ENCODE results near the gene LRCH4. TPM values are rescaled to one million over a fixed set of nuclear protein-coding genes. Genes with fewer than 3 reads are reported as not detected.

The LRCH4 gene
- total RNA-seq, 6 donors from 2014 or later: 88.5 to 493 (median 121) TPM

GRCh38 chr7:100584054-100584682 is 1.8 kb downstream of the LRCH4 start:
- peaks cover 14 to 34% (median 29%) of the 10 kb centered on the region in 4 donors for H3K36me3 ChIP-seq
- TF ChIP-seq POLR2A (IDR thresholded peaks at IDR 0.05) (no peak), EP300 (IDR thresholded peaks at IDR 0.05) (no peak), POLR2AphosphoS5 (IDR thresholded peaks at IDR 0.05) (peak in 1 of 2 donors; percentile 51), CTCF (IDR thresholded peaks at IDR 0.05) (no peak)
- peaks cover 34 to 59% (median 45%) of the 10 kb centered on the region in 4 donors for H3K4me1 ChIP-seq
- 10 to 16% methylated on average over 15 of the region's 15 CpGs for WGBS, 2 donors
- H3K4me3 ChIP-seq: peak overlapping the region; percentile 85 to 98 (median 88)
- DNase-seq (peak in 1 of 2 donors; percentile 53), ATAC-seq (ENCODE audit: low FRiP score in 2 of 2) (peak in 1 of 2 donors; percentile 0)
- H3K27ac ChIP-seq: peak overlapping the region; percentile 96 to 100 (median 98)
- H3K27me3 ChIP-seq: no peaks in the 10 kb centered on the region
- no peaks in the 10 kb centered on the region for H3K9me3 ChIP-seq

GRCh38 chr7:100583132-100584053 is 2.5 kb downstream of the LRCH4 start:
- Histone ChIP-seq H3K4me1 (peaks cover 34 to 59% (median 45%) of the 10 kb centered on the region in 4 donors), H3K27me3 (no peaks in the 10 kb centered on the region), H3K4me3 (peak overlapping the region in 3 of 4 donors; percentile 85 to 98 (median 87)), H3K27ac (peak overlapping the region; percentile 96 to 100 (median 98)), H3K36me3 (peaks cover 21 to 42% (median 37%) of the 10 kb centered on the region in 4 donors), H3K9me3 (no peaks in the 10 kb centered on the region)
- 8 to 12% methylated on average over 15 to 23 of the region's 23 CpGs for WGBS, 2 donors
- TF ChIP-seq POLR2A (IDR thresholded peaks at IDR 0.05) (peak in 1 of 4 donors; percentile 50), EP300 (IDR thresholded peaks at IDR 0.05) (no peak), CTCF (IDR thresholded peaks at IDR 0.05) (no peak)
- DNase-seq: peak; percentile 86 to 88
- ATAC-seq (ENCODE audit: low FRiP score in 2 of 2): no peak

- H3K27me3 ChIP-seq: no peaks in the 10 kb centered on the region
- H3K27ac ChIP-seq: peak overlapping the region; percentile 96 to 100 (median 98)
- H3K4me3 ChIP-seq: peak overlapping the region in 2 of 4 donors; percentile 85 to 87
- TF ChIP-seq POLR2A (IDR thresholded peaks at IDR 0.05): no peak
- no peak for TF ChIP-seq EP300 (IDR thresholded peaks at IDR 0.05)
- TF ChIP-seq CTCF (IDR thresholded peaks at IDR 0.05): no peak
- TF ChIP-seq POLR2AphosphoS5 (IDR thresholded peaks at IDR 0.05): no peak
- H3K4me1 ChIP-seq: peaks cover 34 to 59% (median 45%) of the 10 kb centered on the region in 4 donors
- H3K36me3 ChIP-seq: peaks cover 28 to 49% (median 45%) of the 10 kb centered on the region in 4 donors
- no peaks in the 10 kb centered on the region for H3K9me3 ChIP-seq
- 54 to 55% methylated on average over 11 of the region's 11 CpGs for WGBS, 2 donors
- ATAC-seq (ENCODE audit: low FRiP score in 2 of 2) (no peak), DNase-seq (no peak)
Observed at GRCh38 chr7:100582650-100583049, 3.3 kb downstream of the LRCH4 start.

GRCh38 chr7:100582041-100582579 is 3.8 kb downstream of the LRCH4 start:
- TF ChIP-seq POLR2A (IDR thresholded peaks at IDR 0.05) (no peak), CTCF (IDR thresholded peaks at IDR 0.05) (no peak)
- H3K27me3 ChIP-seq: no peaks in the 10 kb centered on the region
- no peaks in the 10 kb centered on the region for H3K9me3 ChIP-seq
- H3K27ac ChIP-seq: peak overlapping the region; percentile 96 to 100 (median 98)
- ATAC-seq (ENCODE audit: low FRiP score in 2 of 2) (no peak), DNase-seq (peak; percentile 86 to 96)
- peak overlapping the region in 2 of 4 donors; percentile 85 to 87 for H3K4me3 ChIP-seq
- WGBS, 2 donors: 67 to 72% methylated on average over 16 to 18 of the region's 20 CpGs
- H3K36me3 ChIP-seq: peaks cover 34 to 55% (median 50%) of the 10 kb centered on the region in 4 donors
- peaks cover 34 to 53% (median 41%) of the 10 kb centered on the region in 4 donors for H3K4me1 ChIP-seq

All from upper lobe of left lung (tissue), 6 donors.